ENCODE results near the gene FASTKD3. TPM values are rescaled to one million over a fixed set of nuclear protein-coding genes. Genes with fewer than 3 reads are reported as not detected.
A peak's percentile ranks its signal among the peaks of the same experiment; 100 is the strongest.

The FASTKD3 gene
- total and polyA plus RNA-seq, 2 donors (not counting 1 experiment from before 2014, with no cell fraction given) = 6.6 to 10.0 TPM

- no peak overlapping the region for H3K27ac Mint-ChIP-seq
- Histone ChIP-seq H3K4me1 (ENCODE audit: control insufficient read depth in 2 of 2, insufficient read depth in 2 of 2, low read length in 2 of 2) (no peaks in the 10 kb centered on the region), H3K9me3 (ENCODE audit: control extremely low read depth in 1 of 3, control insufficient read depth in 2 of 3, insufficient read depth in 1 of 3, low read length in 2 of 3) (peaks cover 0 to 3% (median 0%) of the 10 kb centered on the region in 3 donors), H3K79me2 (ENCODE audit: control insufficient read depth, insufficient read depth, low read length) (no peaks in the 10 kb centered on the region), H3K9ac (ENCODE audit: low read length) (no peak overlapping the region), H3K4me3 (ENCODE audit: control extremely low read depth in 1 of 5, extremely low read depth in 1 of 5, insufficient read depth in 1 of 5, low read depth in 2 of 5, low read length in 4 of 5) (no peak overlapping the region), H4K20me1 (ENCODE audit: control insufficient read depth, insufficient read depth, low read length, poor library complexity, severe bottlenecking) (no peaks in the 10 kb centered on the region), H2AFZ (ENCODE audit: insufficient read depth, low read depth, low read length, poor library complexity, severe bottlenecking) (no peak overlapping the region), H3K4me2 (replicated peaks; ENCODE audit: low read depth, low read length, poor library complexity, severe bottlenecking) (no peak overlapping the region), H3K36me3 (replicated peaks in 1 of 2; ENCODE audit: control extremely low read depth in 1 of 2, control insufficient read depth in 1 of 2, extremely low read depth in 1 of 2, insufficient read depth in 2 of 2, low read length in 1 of 2) (peaks cover 2 to 33% of the 10 kb centered on the region in 2 experiments), H3K27me3 (replicated peaks in 1 of 4; ENCODE audit: control extremely low read depth in 1 of 4, control insufficient read depth in 3 of 4, insufficient read depth in 4 of 4, low read length in 3 of 4) (no peaks in the 10 kb centered on the region), H3K27ac (ENCODE audit: low read length in 2 of 2) (no peak overlapping the region)
- DNase-seq (no peak), ATAC-seq (ENCODE audit: low read depth) (no peak)
- 98% methylated on average over 4 of the region's 5 CpGs for WGBS (ENCODE audit: insufficient coverage)
- POLR2A ChIA-PET = no interaction called here
- CTCF ChIA-PET = no interaction called here
- H3K4me3 Mint-ChIP-seq = no peak overlapping the region
- no peaks in the 10 kb centered on the region for H3K9me3 Mint-ChIP-seq (ENCODE audit: insufficient read depth)
- TF ChIP-seq EZH2 (IDR thresholded peaks at IDR 0.05; ENCODE audit: borderline replicate concordance, insufficient read depth, low read depth, low read length, poor library complexity, severe bottlenecking) (no peak), CTCF (IDR thresholded peaks at IDR 0.05) (no peak)
- no peaks in the 10 kb centered on the region for H3K27me3 Mint-ChIP-seq
- peaks cover 5% of the 10 kb centered on the region for H3K4me1 Mint-ChIP-seq
- intact Hi-C loops (cut with micrococcal nuclease) = no loop called here
These were observed 11.5 kb downstream of the FASTKD3 start for GRCh38 chr5:7857361-7857760.

- TF ChIP-seq CTCF (IDR thresholded peaks at IDR 0.05) (peak; percentile 23), EZH2 (IDR thresholded peaks at IDR 0.05; ENCODE audit: borderline replicate concordance, insufficient read depth, low read depth, low read length, poor library complexity, severe bottlenecking) (no peak)
- no CpG with 5 or more reads among the region's 2 CpGs for WGBS (ENCODE audit: insufficient coverage)
- Mint-ChIP-seq H3K27me3 (no peaks in the 10 kb centered on the region), H3K4me3 (no peak overlapping the region), H3K27ac (no peak overlapping the region), H3K4me1 (peaks cover 9% of the 10 kb centered on the region), H3K9me3 (ENCODE audit: insufficient read depth) (no peaks in the 10 kb centered on the region)
- ATAC-seq (ENCODE audit: low read depth) = no peak
- ChIA-PET CTCF (no interaction called here), POLR2A (no interaction called here)
- Histone ChIP-seq H3K36me3 (replicated peaks in 1 of 2; ENCODE audit: control extremely low read depth in 1 of 2, control insufficient read depth in 1 of 2, extremely low read depth in 1 of 2, insufficient read depth in 2 of 2, low read length in 1 of 2) (peaks cover 2 to 29% of the 10 kb centered on the region in 2 experiments), H3K9me3 (ENCODE audit: control extremely low read depth in 1 of 3, control insufficient read depth in 2 of 3, insufficient read depth in 1 of 3, low read length in 2 of 3) (peaks cover 0 to 3% (median 0%) of the 10 kb centered on the region in 3 donors), H3K27me3 (replicated peaks in 1 of 4; ENCODE audit: control extremely low read depth in 1 of 4, control insufficient read depth in 3 of 4, insufficient read depth in 4 of 4, low read length in 3 of 4) (peaks cover 0 to 5% (median under 1%) of the 10 kb centered on the region in 4 experiments), H3K4me3 (ENCODE audit: control extremely low read depth in 1 of 5, extremely low read depth in 1 of 5, insufficient read depth in 1 of 5, low read depth in 2 of 5, low read length in 4 of 5) (no peak overlapping the region), H2AFZ (ENCODE audit: insufficient read depth, low read depth, low read length, poor library complexity, severe bottlenecking) (no peak overlapping the region), H3K4me2 (replicated peaks; ENCODE audit: low read depth, low read length, poor library complexity, severe bottlenecking) (no peak overlapping the region), H3K4me1 (ENCODE audit: control insufficient read depth in 2 of 2, insufficient read depth in 2 of 2, low read length in 2 of 2) (peaks cover 0 to under 1% of the 10 kb centered on the region in 2 donors), H3K27ac (ENCODE audit: low read length in 2 of 2) (no peak overlapping the region), H4K20me1 (ENCODE audit: control insufficient read depth, insufficient read depth, low read length, poor library complexity, severe bottlenecking) (no peaks in the 10 kb centered on the region), H3K79me2 (ENCODE audit: control insufficient read depth, insufficient read depth, low read length) (no peaks in the 10 kb centered on the region), H3K9ac (ENCODE audit: low read length) (no peak overlapping the region)
- no peak for DNase-seq
- intact Hi-C loops (cut with micrococcal nuclease) = no loop called here
These were observed 12.0 kb downstream of the FASTKD3 start for GRCh38 chr5:7856855-7857254.
